ENCODE results near the gene AMFR. TPM values are rescaled to one million over a fixed set of nuclear protein-coding genes. Genes with fewer than 3 reads are reported as not detected.

The AMFR gene
- total and polyA plus RNA-seq, 2 of the 8 experiments (the other 6 are each of a cell fraction or from before 2014, with no cell fraction given): 18.6 to 21.7 TPM

GRCh38 chr16:56324406-56324805 is 100.9 kb downstream of the AMFR start:
- no peak overlapping the region for H3K4me2 ChIP-seq (ENCODE audit: insufficient read depth in 1 of 2, low read depth in 2 of 2, low read length in 2 of 2)
- no peak for TF ChIP-seq JUND (IDR thresholded peaks at IDR 0.05; ENCODE audit: low read length)
- POLR2A ChIA-PET (ENCODE audit: partially characterized antibody): no interaction called here

More at GRCh38 chr16:56324406-56324805, 100.9 kb downstream of the AMFR start:
- Histone ChIP-seq H4K91ac (replicated peaks; ENCODE audit: insufficient read length, low read length) (no peak overlapping the region), H2AK5ac (ENCODE audit: low read depth, low read length) (no peak overlapping the region), H2BK15ac (ENCODE audit: low read length) (no peak overlapping the region), H2BK120ac (replicated peaks; ENCODE audit: low read depth, low read length) (no peak overlapping the region), H2BK20ac (ENCODE audit: low read length) (no peak overlapping the region), H3K14ac (ENCODE audit: insufficient read length) (no peak overlapping the region), H3K79me1 (ENCODE audit: low read depth, low read length) (no peaks in the 10 kb centered on the region), H4K5ac (ENCODE audit: insufficient read length, low read depth, low read length) (no peak overlapping the region), H3K27me3 (replicated peaks in 1 of 4; ENCODE audit: control insufficient read depth in 3 of 4, extremely low read depth in 1 of 4, insufficient read depth in 3 of 4, low read length in 3 of 4) (no peaks in the 10 kb centered on the region), H3K79me2 (ENCODE audit: control insufficient read depth in 1 of 2, insufficient read depth in 2 of 2, low read length in 2 of 2) (no peaks in the 10 kb centered on the region), H3K27ac (ENCODE audit: low read depth, low read length) (no peak overlapping the region), H3K4me3 (ENCODE audit: extremely low read depth in 1 of 4, insufficient read depth in 2 of 4, low read depth in 3 of 4, low read length in 4 of 4) (no peak overlapping the region), H4K20me1 (replicated peaks in 1 of 2; ENCODE audit: control insufficient read depth in 1 of 2, insufficient read depth in 2 of 2, low read length in 2 of 2) (peaks cover 0 to 4% of the 10 kb centered on the region in 2 experiments), H3K36me3 (ENCODE audit: control insufficient read depth in 2 of 4, insufficient read depth in 4 of 4, low read length in 3 of 4) (no peaks in the 10 kb centered on the region), H3K23ac (ENCODE audit: insufficient read length) (no peak overlapping the region), H3K56ac (replicated peaks; ENCODE audit: insufficient read length, low read depth, low read length) (no peak overlapping the region), H3K9ac (replicated peaks in 1 of 4; ENCODE audit: extremely low read depth in 1 of 4, low read depth in 3 of 4, low read length in 3 of 4) (no peak overlapping the region), H3K23me2 (ENCODE audit: low read depth, low read length) (no peaks in the 10 kb centered on the region; the same call in 1 of the 2 replicates), H2BK12ac (ENCODE audit: low read depth, low read length) (no peak overlapping the region), H3K9me3 (ENCODE audit: insufficient read depth in 2 of 2, low read depth in 1 of 2, low read length in 1 of 2) (no peaks in the 10 kb centered on the region), H3K4me1 (replicated peaks in 1 of 4; ENCODE audit: control insufficient read depth in 3 of 4, insufficient read depth in 4 of 4, low read length in 3 of 4) (no peaks in the 10 kb centered on the region), H4K8ac (ENCODE audit: extremely low read depth, insufficient read depth, low read length) (peak overlapping the region; percentile 9; the same call in 1 of the 2 replicates), H3K18ac (ENCODE audit: extremely low read depth, low read length) (no peak overlapping the region), H2BK5ac (ENCODE audit: low read depth, low read length) (no peak overlapping the region), H3K4ac (replicated peaks; ENCODE audit: insufficient read length, low read depth, low read length) (no peak overlapping the region), H2AFZ (ENCODE audit: low read length) (no peak overlapping the region)
- 90% methylated on average over 8 of the region's 9 CpGs; no CpG with 5 or more reads in 1 of the 2 experiments for WGBS, 2 experiments (ENCODE audit: extremely low coverage in 1 of 2, insufficient coverage in 1 of 2, insufficient read length in 1 of 2, insufficient replicate concordance in 2 of 2, low coverage in 1 of 2, low lambda C conversion rate in 2 of 2, missing lambda C conversion rate in 1 of 2)
- CTCF ChIA-PET (ENCODE audit: partially characterized antibody): interaction anchor here (0.6 to 1.0 kb wide), 2 partner anchors 15 to 30 kb away, joined by 3 read pairs; no protein-coding TSS in a partner anchor
- FAIRE-seq: no peak
- no peak for DNase-seq (ENCODE audit: low read depth in 1 of 2, low spot score in 2 of 2)
